ENCODE results near the gene NTNG2.

- no peak for TF ChIP-seq CTCF (IDR thresholded peaks at IDR 0.05; ENCODE audit: insufficient read depth, low read length, poor library complexity, severe bottlenecking)
- no peak for TF ChIP-seq EZH2phosphoT487 (conservative IDR thresholded peaks at IDR 0.05; ENCODE audit: low read length)
Measured at GRCh38 chr9:132125944-132126679, 35.7 kb upstream of the NTNG2 start.

Measured in SU-DHL-6 (cell line).